Stimulated activated naive B cell treated with anti-CD40 and anti-IgM and Interleukin-4, amounts not matched to agents 10 μg/mL and 1 μg/mL and 100 μg/mL, for 72 hours (primary cell): ENCODE results near the gene C4orf54.

ENCODE experiments used
- ATAC-seq, 2 donors: fragments of 150-1000 bp; cut with Tn5 transposase; replicated peaks; 2 replicates each; pipeline ENCODE4 v1.10.0; 2021; ENCODE audit warnings: moderate library complexity in 1 of 2
- DNase-seq: peaks from one replicate; pipeline ENCODE4 v3.0.0; 2021
- H3K27ac Mint-ChIP-seq: one replicate; pipeline ENCODE4 v1.8.0; 2022; ENCODE audit warnings: mild to moderate bottlenecking, mixed read lengths
- H3K27me3 Mint-ChIP-seq, 2 donors: one replicate each; pipeline ENCODE4 v1.8.0; 2022; ENCODE audit warnings: mixed read lengths in 2 of 2
- H3K36me3 Mint-ChIP-seq, 2 donors: one replicate each; pipeline ENCODE4 v1.8.0; 2022; ENCODE audit warnings: mixed read lengths in 2 of 2, mild to moderate bottlenecking in 1 of 2
- H3K4me1 Mint-ChIP-seq, 2 donors: one replicate each; pipeline ENCODE4 v1.8.0; 2022; ENCODE audit warnings: mixed read lengths in 2 of 2, mild to moderate bottlenecking in 1 of 2
- H3K4me3 Mint-ChIP-seq, 2 donors: one replicate each; pipeline ENCODE4 v1.8.0; 2022; ENCODE audit warnings: mild to moderate bottlenecking in 2 of 2, mixed read lengths in 2 of 2, moderate library complexity in 1 of 2
- H3K9me3 Mint-ChIP-seq, 2 donors: one replicate each; pipeline ENCODE4 v1.8.0; 2022; ENCODE audit warnings: mixed read lengths in 2 of 2, mild to moderate bottlenecking in 1 of 2

Gene C4orf54

DNA sequence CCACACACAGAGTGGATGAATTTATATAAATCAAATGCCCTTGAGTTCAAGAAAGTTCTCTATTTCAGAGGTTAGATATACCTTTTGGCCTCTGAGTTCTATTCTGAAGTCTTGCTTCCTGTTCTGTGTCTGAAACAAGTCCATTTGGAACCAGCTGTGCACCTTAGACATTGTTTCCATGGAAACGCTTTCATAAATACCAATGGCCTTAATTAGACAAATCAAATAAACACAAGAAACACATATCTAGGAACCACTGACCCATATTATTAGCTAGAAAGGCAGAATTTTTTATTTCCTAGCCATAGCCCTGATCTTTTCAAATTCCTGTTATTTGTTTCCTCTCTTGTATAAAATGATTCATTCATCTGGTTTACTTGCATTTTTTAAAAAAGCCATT lies 8.4 kb upstream of the C4orf54 start:
- H3K9me3 Mint-ChIP-seq: peaks cover 3 to 4% of the 10 kb centered on the region in 2 donors
- peaks cover 14 to 20% of the 10 kb centered on the region in 2 donors for H3K27me3 Mint-ChIP-seq
- no peaks in the 10 kb centered on the region for H3K36me3 Mint-ChIP-seq
- ATAC-seq (no peak), DNase-seq (no peak)
- H3K4me3 Mint-ChIP-seq: no peak overlapping the region
- H3K4me1 Mint-ChIP-seq: no peaks in the 10 kb centered on the region
- H3K27ac Mint-ChIP-seq: no peak overlapping the region

DNA sequence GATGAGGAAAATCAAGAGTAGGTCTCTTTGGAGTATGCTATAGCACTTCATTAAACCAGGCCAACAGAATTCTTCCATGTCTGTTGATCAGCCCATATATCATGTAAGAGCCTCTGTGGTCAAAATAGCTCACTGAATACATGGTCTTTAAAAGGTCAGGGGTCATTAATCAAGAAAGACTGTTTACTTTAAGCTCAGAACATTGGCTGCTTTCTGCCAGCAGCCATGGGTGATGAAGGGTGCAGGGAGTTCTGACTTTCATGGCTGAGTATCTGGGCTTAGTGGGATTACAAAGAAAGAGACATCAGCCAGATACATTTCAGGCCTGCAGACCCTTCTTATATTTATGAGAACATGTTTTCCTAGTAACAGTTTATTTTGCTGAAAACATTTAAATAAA lies 7.1 kb upstream of the C4orf54 start:
- Mint-ChIP-seq H3K4me1 (no peaks in the 10 kb centered on the region), H3K27me3 (peaks cover 8 to 15% of the 10 kb centered on the region in 2 donors), H3K27ac (no peak overlapping the region), H3K4me3 (no peak overlapping the region), H3K9me3 (no peaks in the 10 kb centered on the region), H3K36me3 (no peaks in the 10 kb centered on the region)
- no peak for ATAC-seq
- DNase-seq: no peak

DNA sequence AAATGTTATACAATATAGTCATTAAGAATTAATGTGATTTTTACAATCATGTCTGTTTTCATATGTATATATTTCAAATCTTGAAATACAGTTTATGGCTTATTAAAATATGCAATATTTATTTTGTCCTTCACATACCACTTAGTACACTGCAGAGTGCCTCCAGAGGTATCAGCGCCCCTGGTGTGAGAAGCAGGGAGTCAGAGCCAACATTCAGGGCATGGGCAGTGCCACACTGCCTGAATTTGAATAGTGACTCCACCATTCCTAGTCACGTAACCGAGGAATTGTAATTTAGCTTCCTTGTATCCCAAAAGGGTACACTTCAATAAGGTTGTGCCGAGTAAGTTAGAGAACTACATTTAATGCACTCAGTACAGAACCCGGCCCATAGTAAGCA lies 4.3 kb upstream of the C4orf54 start:
- Mint-ChIP-seq H3K36me3 (no peaks in the 10 kb centered on the region), H3K9me3 (no peaks in the 10 kb centered on the region), H3K27me3 (peaks cover 8 to 11% of the 10 kb centered on the region in 2 donors), H3K27ac (no peak overlapping the region), H3K4me1 (no peaks in the 10 kb centered on the region), H3K4me3 (no peak overlapping the region)
- ATAC-seq (no peak), DNase-seq (no peak)

DNA sequence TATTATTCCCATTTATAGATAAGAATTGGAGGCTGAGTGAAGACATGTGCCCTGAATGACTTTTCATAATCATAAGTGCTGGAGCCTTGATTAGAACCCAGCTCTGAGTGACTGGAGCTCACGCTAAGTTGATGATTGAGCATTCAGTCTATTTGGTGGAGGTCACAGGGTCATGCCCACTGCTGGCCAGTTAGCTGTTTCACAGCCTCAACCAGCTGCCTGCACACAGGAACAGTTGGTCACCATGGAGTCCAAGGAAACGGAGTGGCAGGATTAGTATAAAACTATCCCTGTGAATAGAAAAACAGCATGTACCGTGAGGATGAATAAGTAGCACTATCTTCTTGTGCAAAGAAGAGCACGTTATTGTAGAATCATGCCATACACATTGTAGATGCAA lies 1.0 kb upstream of the C4orf54 start:
- no peak overlapping the region for H3K27ac Mint-ChIP-seq
- ATAC-seq (no peak), DNase-seq (no peak)
- peaks cover under 1 to 1% of the 10 kb centered on the region in 2 donors for H3K9me3 Mint-ChIP-seq
- peaks cover 7 to 15% of the 10 kb centered on the region in 2 donors for H3K27me3 Mint-ChIP-seq
- no peak overlapping the region for H3K4me3 Mint-ChIP-seq
- no peaks in the 10 kb centered on the region for H3K4me1 Mint-ChIP-seq
- no peaks in the 10 kb centered on the region for H3K36me3 Mint-ChIP-seq

DNA sequence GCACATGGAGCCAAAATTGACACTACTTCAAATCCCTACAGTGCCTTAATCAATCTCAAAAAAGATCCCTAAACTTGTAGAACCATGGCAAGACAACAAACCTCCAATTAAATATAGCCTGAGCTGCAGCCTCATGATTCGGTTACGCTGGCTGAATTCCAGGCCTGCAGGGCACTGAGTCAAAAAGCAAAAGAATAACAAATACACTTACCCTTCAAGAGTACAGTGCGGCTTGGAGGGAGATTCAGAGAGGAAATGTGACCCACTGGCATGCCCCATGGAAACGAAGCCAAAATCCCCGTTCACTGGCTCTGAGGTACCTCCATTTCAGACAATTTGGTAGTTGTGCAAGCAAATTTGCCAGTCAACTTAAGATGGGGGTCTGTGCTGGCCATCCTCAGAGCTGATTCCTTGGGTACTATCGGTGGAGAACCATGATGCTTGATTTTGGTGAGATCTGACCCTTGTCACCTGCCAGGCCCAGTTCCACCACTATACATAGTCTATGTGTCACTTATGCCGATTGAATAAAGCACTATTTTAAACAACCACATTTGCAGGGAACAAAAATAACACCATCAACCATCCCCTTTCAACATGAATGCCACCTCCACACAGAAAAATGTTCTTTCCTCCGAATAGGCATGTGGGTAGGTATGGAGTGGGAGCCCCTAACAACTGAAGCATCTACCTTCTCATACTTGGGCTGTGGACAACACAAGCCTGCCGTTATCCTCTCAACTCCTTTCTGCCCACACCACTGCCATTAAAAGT lies 2.1 kb downstream of the C4orf54 start:
- H3K27ac Mint-ChIP-seq: peak overlapping the region; percentile 57
- no peak for DNase-seq
- H3K4me1 Mint-ChIP-seq: no peaks in the 10 kb centered on the region

DNA sequence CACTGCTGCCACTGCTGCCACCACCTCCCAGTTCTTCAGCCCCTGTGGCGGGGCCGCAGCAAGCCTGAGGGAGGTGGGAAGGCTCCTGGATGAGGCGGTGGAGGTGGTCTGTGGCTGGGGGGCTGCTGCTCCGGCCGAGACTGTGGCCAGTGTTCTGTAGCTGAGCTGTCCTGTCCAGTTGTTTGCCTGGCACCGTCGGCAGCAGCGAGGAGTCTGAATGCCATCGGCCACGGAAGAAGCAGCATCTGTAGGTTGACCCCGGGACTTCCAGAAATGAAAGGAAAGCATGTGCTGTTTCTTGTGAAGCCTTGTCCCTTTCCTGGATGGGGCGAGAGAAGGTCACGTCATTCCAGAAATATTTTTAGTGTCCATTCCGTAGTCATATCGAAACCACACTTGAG lies 3.3 kb downstream of the C4orf54 start:
- no peak for ATAC-seq
- H3K36me3 Mint-ChIP-seq: no peaks in the 10 kb centered on the region
- H3K27ac Mint-ChIP-seq: no peak overlapping the region

More for the DNA sequence above, 2.1 kb downstream of the C4orf54 start:
- ATAC-seq: no peak
- H3K4me3 Mint-ChIP-seq: no peak overlapping the region
- peaks cover 1 to 3% of the 10 kb centered on the region in 2 donors for H3K9me3 Mint-ChIP-seq
- no peaks in the 10 kb centered on the region for H3K36me3 Mint-ChIP-seq
- peaks cover 5 to 8% of the 10 kb centered on the region in 2 donors for H3K27me3 Mint-ChIP-seq

DNA sequence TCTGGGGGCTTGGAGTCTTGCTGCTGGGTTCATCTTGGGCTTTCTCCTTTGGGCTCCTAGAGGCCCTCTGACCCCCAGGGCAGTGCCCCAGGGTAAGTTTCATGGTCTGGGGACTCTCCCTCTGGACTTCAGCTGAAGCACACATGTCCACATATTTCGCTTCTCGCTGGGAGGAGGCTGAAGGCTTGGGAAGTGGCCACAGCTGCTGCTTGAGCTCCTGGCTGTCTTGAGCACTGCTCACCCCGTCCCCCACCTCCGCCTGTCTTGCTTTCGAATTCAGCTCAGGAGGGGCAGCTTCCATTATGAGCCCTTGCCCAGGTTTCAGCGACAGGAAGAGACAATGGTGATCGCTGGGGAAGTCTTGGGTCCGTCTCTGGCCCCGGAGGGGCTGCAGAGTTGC lies 3.7 kb downstream of the C4orf54 start:
- no peaks in the 10 kb centered on the region for H3K36me3 Mint-ChIP-seq
- no peak for ATAC-seq

More for the DNA sequence above, 3.3 kb downstream of the C4orf54 start:
- peaks cover 6 to 13% of the 10 kb centered on the region in 2 donors for H3K27me3 Mint-ChIP-seq
- DNase-seq: no peak
- peaks cover 1 to 3% of the 10 kb centered on the region in 2 donors for H3K9me3 Mint-ChIP-seq
- H3K4me1 Mint-ChIP-seq: no peaks in the 10 kb centered on the region
- no peak overlapping the region for H3K4me3 Mint-ChIP-seq

DNA sequence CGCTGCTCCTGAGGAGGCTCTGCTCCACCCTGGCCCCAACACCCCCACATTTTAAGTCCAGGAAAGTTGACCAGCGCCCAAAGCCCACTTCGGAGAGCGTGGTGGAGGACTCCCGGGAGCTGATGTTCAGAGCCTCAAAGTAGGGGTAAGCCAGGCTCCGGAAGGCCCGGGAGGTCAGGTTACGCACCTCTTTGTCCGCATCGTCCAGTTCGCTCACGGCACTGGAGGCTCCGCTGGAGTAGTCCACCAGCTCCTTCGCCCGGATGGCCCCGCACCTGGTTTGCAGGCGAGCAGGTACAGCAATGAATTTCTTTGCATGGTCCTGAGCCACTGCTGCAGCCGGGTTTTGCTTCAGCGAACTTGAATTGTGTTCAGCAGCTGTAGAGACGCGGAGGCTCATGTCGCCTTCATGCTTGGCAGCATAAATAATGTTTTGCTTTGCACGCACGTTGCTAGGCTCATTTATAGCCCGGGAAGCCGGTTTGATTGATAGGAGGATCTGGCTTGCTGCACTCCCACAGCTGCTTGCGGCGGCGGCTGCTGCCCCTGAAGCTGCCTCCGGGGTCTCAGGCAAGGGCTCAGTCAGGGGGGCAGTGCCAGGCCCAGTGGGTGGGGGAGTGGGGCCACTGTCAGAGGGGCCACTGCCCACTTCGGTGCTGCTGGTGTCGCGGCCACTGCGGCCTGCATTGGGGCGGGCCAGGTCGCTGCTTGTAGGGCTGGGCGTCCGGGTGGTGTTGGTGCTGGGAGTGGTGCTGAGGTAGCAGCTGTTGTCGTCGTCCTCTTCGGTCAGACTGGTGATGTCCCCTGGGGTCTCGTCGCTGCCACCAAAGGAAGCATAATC lies 4.8 kb downstream of the C4orf54 start:
- no peak overlapping the region for H3K4me3 Mint-ChIP-seq
- H3K27ac Mint-ChIP-seq: no peak overlapping the region
- H3K4me1 Mint-ChIP-seq: no peaks in the 10 kb centered on the region
- ATAC-seq: no peak
- H3K27me3 Mint-ChIP-seq: peaks cover 6 to 13% of the 10 kb centered on the region in 2 donors
- DNase-seq: no peak
- peaks cover 1 to 3% of the 10 kb centered on the region in 2 donors for H3K9me3 Mint-ChIP-seq
- no peaks in the 10 kb centered on the region for H3K36me3 Mint-ChIP-seq

More for the DNA sequence above, 3.7 kb downstream of the C4orf54 start:
- Mint-ChIP-seq H3K4me1 (no peaks in the 10 kb centered on the region), H3K4me3 (no peak overlapping the region), H3K9me3 (peaks cover 1 to 3% of the 10 kb centered on the region in 2 donors), H3K27me3 (peaks cover 6 to 13% of the 10 kb centered on the region in 2 donors), H3K27ac (no peak overlapping the region)
- no peak for DNase-seq

DNA sequence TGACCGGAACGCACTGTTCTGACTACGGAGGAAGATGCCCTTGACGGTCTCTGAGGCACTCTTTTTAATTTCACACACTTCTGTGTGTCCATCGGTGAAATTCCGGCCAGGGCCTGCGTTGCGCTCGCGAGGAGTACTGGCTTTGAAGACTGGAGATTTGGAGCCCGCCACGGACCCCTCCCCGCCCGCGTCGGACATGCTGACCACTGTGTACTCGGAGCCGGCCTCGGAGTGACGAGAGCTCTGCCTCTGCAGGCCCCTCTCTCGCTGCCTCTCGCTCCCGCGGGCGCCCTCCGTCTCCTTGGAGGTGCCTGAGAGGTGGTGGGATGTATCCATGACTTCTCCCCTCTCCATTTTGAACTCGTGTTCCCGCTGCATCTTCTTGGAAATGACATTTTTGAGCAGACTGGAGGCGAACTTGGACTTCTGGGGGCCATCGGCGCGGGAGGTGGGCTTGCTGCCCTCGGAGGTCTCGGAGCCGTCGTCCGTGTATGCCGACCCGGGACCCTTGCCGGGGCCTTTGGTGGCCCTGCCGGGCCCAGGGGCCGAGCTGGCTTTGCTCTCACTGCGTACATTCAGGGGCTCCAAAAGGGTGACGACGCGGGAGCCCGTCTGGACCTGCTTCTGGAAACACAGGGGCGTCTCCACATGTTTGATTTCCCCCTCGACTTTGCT lies 5.7 kb downstream of the C4orf54 start:
- no peaks in the 10 kb centered on the region for H3K4me1 Mint-ChIP-seq
- H3K9me3 Mint-ChIP-seq: peaks cover 1 to 3% of the 10 kb centered on the region in 2 donors
- H3K36me3 Mint-ChIP-seq: no peaks in the 10 kb centered on the region
- H3K4me3 Mint-ChIP-seq: no peak overlapping the region
- H3K27ac Mint-ChIP-seq: no peak overlapping the region
- DNase-seq: no peak
- no peak for ATAC-seq
- peaks cover 6 to 13% of the 10 kb centered on the region in 2 donors for H3K27me3 Mint-ChIP-seq

DNA sequence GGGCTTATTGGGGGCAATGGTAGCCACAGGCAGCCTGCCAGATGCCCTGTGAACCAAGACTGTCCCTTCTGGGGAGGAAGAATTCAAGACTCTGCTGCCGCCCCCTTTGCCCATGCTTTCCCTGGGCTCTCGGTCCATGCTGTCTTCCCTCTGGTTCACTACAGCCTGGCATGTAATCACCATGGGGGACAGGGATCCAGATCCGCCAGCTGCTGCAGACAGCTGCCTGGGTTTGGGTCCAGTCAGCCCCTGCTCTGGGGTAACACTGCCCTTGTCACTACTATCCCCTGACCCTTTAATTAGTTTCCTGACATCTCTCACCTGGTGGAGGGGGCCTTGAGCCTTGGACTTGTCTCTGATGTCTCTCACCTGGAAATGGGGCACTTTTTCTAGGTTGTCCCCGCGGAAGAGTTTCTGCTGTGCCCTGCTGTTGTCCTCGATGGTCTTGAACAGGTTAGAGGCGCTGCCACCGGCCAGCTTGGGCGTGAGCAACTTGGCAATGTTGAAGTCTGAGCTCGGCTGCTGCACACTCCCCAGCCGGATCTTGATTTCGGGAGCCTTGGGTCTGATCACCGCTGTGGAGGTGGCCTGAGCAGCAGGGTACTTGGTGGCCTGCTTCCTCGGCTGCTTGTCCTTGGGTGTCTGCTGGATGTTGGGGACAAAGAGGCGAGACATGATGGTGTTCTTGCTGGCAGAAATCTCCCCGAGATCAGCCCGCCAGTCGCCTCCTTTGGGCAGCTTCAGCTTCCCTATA lies 6.4 kb downstream of the C4orf54 start:
- Mint-ChIP-seq H3K27ac (no peak overlapping the region), H3K36me3 (no peaks in the 10 kb centered on the region), H3K9me3 (peaks cover 1 to 3% of the 10 kb centered on the region in 2 donors), H3K27me3 (peaks cover 6 to 13% of the 10 kb centered on the region in 2 donors), H3K4me3 (no peak overlapping the region), H3K4me1 (no peaks in the 10 kb centered on the region)
- no peak for DNase-seq
- no peak for ATAC-seq

DNA sequence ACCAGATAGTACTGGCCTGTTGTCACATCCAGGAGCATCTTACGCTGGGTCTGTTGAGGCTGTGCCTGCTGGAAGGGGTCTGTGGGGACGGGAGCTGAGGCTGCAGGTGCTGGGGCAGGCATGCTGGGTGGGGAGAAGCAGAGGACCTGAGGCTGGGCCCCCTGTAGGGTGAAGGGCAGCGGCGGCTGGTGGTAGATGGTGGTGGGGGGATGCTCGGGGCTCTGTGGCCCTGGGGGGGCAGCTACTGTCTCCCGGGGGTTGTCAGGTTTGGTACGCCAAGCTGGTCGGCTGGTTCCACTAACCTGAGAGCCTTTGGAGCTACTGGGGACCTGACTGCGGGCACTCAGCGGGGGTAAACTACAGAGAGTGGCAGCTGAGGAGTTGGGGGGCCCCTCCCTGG lies 7.8 kb downstream of the C4orf54 start:
- H3K27me3 Mint-ChIP-seq: peaks cover 6 to 9% of the 10 kb centered on the region in 2 donors
- no peaks in the 10 kb centered on the region for H3K4me1 Mint-ChIP-seq
- DNase-seq (no peak), ATAC-seq (no peak)
- peaks cover 1 to 3% of the 10 kb centered on the region in 2 donors for H3K9me3 Mint-ChIP-seq
- H3K36me3 Mint-ChIP-seq: no peaks in the 10 kb centered on the region
- no peak overlapping the region for H3K27ac Mint-ChIP-seq
- no peak overlapping the region for H3K4me3 Mint-ChIP-seq

DNA sequence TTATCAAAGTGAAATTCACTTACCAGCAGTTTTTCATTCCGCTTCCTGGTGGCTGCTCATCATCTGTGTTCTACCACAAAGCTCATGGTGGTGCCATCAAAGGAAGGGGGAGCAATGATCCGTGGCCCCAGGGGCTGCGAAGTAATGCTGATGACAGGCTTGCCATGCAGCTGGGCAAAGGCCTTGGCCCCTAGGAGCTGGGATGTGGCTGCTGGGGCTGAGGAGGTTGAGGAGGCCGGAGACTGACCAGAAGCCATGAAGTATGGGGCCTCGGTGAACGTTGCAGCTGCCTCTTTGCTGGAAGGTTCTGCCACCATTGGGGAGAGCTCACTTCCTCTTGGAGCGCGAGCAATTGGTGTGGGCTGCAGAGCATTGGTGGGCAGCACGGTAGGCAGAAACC lies 8.4 kb downstream of the C4orf54 start:
- ATAC-seq (no peak), DNase-seq (no peak)
- Mint-ChIP-seq H3K4me1 (no peaks in the 10 kb centered on the region), H3K4me3 (no peak overlapping the region), H3K27me3 (peaks cover 6 to 11% of the 10 kb centered on the region in 2 donors), H3K9me3 (peaks cover 1 to 3% of the 10 kb centered on the region in 2 donors), H3K36me3 (no peaks in the 10 kb centered on the region), H3K27ac (peak overlapping the region; percentile 3)

DNA sequence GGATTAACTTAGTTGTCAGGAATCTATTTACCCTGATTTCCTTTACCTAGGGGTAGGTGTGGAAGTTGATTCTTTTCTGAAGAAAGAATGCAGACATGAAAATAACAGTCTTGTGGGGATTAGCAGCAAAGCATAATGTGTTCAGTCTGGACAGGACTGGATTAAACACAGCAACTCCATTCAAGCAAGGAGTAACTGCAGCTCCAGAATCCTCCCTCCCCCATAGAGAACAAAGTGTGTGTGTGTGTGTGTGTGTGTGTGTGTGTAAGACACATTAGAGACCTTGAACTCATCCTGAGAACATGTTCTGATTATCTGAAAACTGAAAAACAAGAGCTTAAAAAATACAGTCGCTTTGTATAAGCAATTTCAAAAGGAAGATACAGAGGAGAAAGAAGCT lies 9.3 kb downstream of the C4orf54 start:
- Mint-ChIP-seq H3K27me3 (peaks cover 12 to 16% of the 10 kb centered on the region in 2 donors), H3K9me3 (no peaks in the 10 kb centered on the region), H3K4me3 (no peak overlapping the region), H3K27ac (no peak overlapping the region), H3K36me3 (no peaks in the 10 kb centered on the region), H3K4me1 (no peaks in the 10 kb centered on the region)
- DNase-seq (no peak), ATAC-seq (no peak)

DNA sequence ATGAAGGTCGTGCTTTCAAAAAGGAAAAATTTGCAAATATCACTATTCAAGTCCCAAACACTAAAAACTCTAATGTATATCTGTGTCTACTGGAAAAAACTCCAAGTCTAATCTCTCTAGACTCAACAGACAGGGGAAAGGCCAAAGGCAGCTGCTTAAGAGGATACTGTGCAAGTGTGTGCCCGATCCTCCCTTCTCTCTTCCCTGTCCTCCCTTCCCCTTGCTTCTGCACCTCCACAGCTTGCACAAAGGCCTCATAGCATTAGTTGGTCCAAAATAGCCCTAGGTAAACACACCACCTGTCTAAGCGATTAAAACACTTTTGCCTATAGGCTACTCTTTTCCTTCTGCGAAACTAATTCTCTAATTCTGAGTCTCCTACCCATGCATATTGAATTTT lies 10.6 kb downstream of the C4orf54 start:
- DNase-seq (no peak), ATAC-seq (no peak)
- H3K36me3 Mint-ChIP-seq: no peaks in the 10 kb centered on the region
- H3K27ac Mint-ChIP-seq: no peak overlapping the region
- H3K4me1 Mint-ChIP-seq: no peaks in the 10 kb centered on the region
- H3K4me3 Mint-ChIP-seq: no peak overlapping the region
- H3K9me3 Mint-ChIP-seq: no peaks in the 10 kb centered on the region
- peaks cover 16 to 19% of the 10 kb centered on the region in 2 donors for H3K27me3 Mint-ChIP-seq
